ENCODE measurements around the gene SLC25A47.

The SLC25A47 gene

GRCh38 chr14:100350276-100350926, 27.3 kb downstream of the SLC25A47 start:
- TF ChIP-seq CTCF (conservative IDR thresholded peaks at IDR 0.05; ENCODE audit: low read depth, low read length): no peak
- Histone ChIP-seq H3K79me2 (ENCODE audit: insufficient read depth, low read depth) (no peaks in the 10 kb centered on the region), H3K4me2 (no peak overlapping the region), H3K4me3 (IDR thresholded peaks at IDR 0.05; ENCODE audit: insufficient read depth, low read depth, low read length) (no peak overlapping the region), H3K36me3 (ENCODE audit: insufficient read depth) (no peaks in the 10 kb centered on the region), H3K27ac (no peak overlapping the region), H2AFZ (ENCODE audit: low read depth) (no peak overlapping the region), H3K4me1 (ENCODE audit: low read depth, poor library complexity, severe bottlenecking) (no peaks in the 10 kb centered on the region), H3K27me3 (ENCODE audit: insufficient read depth, low read depth) (no peaks in the 10 kb centered on the region), H3K9ac (no peak overlapping the region), H4K20me1 (ENCODE audit: insufficient read depth) (no peaks in the 10 kb centered on the region)

GRCh38 chr14:100350986-100351385, 27.8 kb downstream of the SLC25A47 start:
- H3K36me3 ChIP-seq (ENCODE audit: insufficient read depth): no peaks in the 10 kb centered on the region
- no peaks in the 10 kb centered on the region for H3K4me1 ChIP-seq (ENCODE audit: low read depth, poor library complexity, severe bottlenecking)
- H3K9ac ChIP-seq: no peak overlapping the region
- no peak overlapping the region for H3K27ac ChIP-seq
- H3K79me2 ChIP-seq (ENCODE audit: insufficient read depth, low read depth): no peaks in the 10 kb centered on the region
- H2AFZ ChIP-seq (ENCODE audit: low read depth): no peak overlapping the region
- no peak for TF ChIP-seq CTCF (conservative IDR thresholded peaks at IDR 0.05; ENCODE audit: low read depth, low read length)
- H4K20me1 ChIP-seq (ENCODE audit: insufficient read depth): no peaks in the 10 kb centered on the region
- no peak overlapping the region for H3K4me2 ChIP-seq
- H3K27me3 ChIP-seq (ENCODE audit: insufficient read depth, low read depth): no peaks in the 10 kb centered on the region
- H3K4me3 ChIP-seq (IDR thresholded peaks at IDR 0.05; ENCODE audit: insufficient read depth, low read depth, low read length): no peak overlapping the region

GRCh38 chr14:100358396-100358795, 35.3 kb downstream of the SLC25A47 start:
- Histone ChIP-seq H3K9ac (no peak overlapping the region), H3K27me3 (ENCODE audit: insufficient read depth, low read depth) (no peaks in the 10 kb centered on the region)

GRCh38 chr14:100359111-100359510, 36.0 kb downstream of the SLC25A47 start:
- Histone ChIP-seq H2AFZ (ENCODE audit: low read depth) (no peak overlapping the region), H3K27ac (no peak overlapping the region), H3K9ac (no peak overlapping the region), H3K27me3 (ENCODE audit: insufficient read depth, low read depth) (no peaks in the 10 kb centered on the region), H3K36me3 (ENCODE audit: insufficient read depth) (no peaks in the 10 kb centered on the region), H3K4me3 (IDR thresholded peaks at IDR 0.05; ENCODE audit: insufficient read depth, low read depth, low read length) (no peak overlapping the region), H3K79me2 (ENCODE audit: insufficient read depth, low read depth) (no peaks in the 10 kb centered on the region), H3K4me2 (no peak overlapping the region), H4K20me1 (ENCODE audit: insufficient read depth) (no peaks in the 10 kb centered on the region), H3K4me1 (ENCODE audit: low read depth, poor library complexity, severe bottlenecking) (peaks cover 9% of the 10 kb centered on the region)
- TF ChIP-seq CTCF (conservative IDR thresholded peaks at IDR 0.05; ENCODE audit: low read depth, low read length): no peak

More at GRCh38 chr14:100358396-100358795, 35.3 kb downstream of the SLC25A47 start:
- H3K36me3 ChIP-seq (ENCODE audit: insufficient read depth): no peaks in the 10 kb centered on the region
- no peaks in the 10 kb centered on the region for H4K20me1 ChIP-seq (ENCODE audit: insufficient read depth)
- no peak overlapping the region for H3K27ac ChIP-seq
- H3K79me2 ChIP-seq (ENCODE audit: insufficient read depth, low read depth): no peaks in the 10 kb centered on the region
- no peak overlapping the region for H3K4me2 ChIP-seq
- TF ChIP-seq CTCF (conservative IDR thresholded peaks at IDR 0.05; ENCODE audit: low read depth, low read length): no peak
- H2AFZ ChIP-seq (ENCODE audit: low read depth): no peak overlapping the region
- H3K4me1 ChIP-seq (ENCODE audit: low read depth, poor library complexity, severe bottlenecking): peaks cover 9% of the 10 kb centered on the region
- H3K4me3 ChIP-seq (IDR thresholded peaks at IDR 0.05; ENCODE audit: insufficient read depth, low read depth, low read length): no peak overlapping the region

All from KMS-11 (cell line).